ENCODE data around the gene SAXO1.

- no peak for TF ChIP-seq POLR2A (IDR thresholded peaks at IDR 0.05)
- TF ChIP-seq CTCF (IDR thresholded peaks at IDR 0.05) = no peak
These were observed 35.9 kb downstream of the SAXO1 start for GRCh38 chr9:18997151-18997550.

All from suprapubic skin (tissue), 3 donors.